SK-N-SH treated with all-trans-retinoic acid at 6 μM for 48 hours (cell line): ENCODE measurements around the gene LRP3.

ENCODE experiments used
- ATAC-seq: fragments of 200-7000 bp; cut with Tn5 transposase; 3 replicates; pipeline ENCODE4 v1.9.1; 2020; ENCODE audit warnings: mild to moderate bottlenecking, moderate library complexity
- ARNTL ChIP-seq: fragments of 450-650 bp; formaldehyde crosslinking; IDR thresholded peaks from 2 replicates; pipeline ENCODE4 v1.5.0; 2020; ENCODE audit warnings: low read depth, mild to moderate bottlenecking, moderate library complexity, borderline replicate concordance
- BACH2 ChIP-seq: fragments of 250-450 bp; sonication (Bioruptor Pico); IDR thresholded peaks from 2 replicates; pipeline ENCODE4 v1.9.0; 2021; ENCODE audit warnings: mild to moderate bottlenecking, borderline replicate concordance
- CSDC2 ChIP-seq: fragments of 250-450 bp; sonication (Bioruptor Pico); IDR thresholded peaks from 2 replicates; pipeline ENCODE4 v1.5.0; 2020; ENCODE audit warnings: mild to moderate bottlenecking, moderate library complexity
- ESRRG ChIP-seq: fragments of 250-450 bp; sonication (Bioruptor Pico); IDR thresholded peaks from 2 replicates; pipeline ENCODE4 v1.6.1; 2021; ENCODE audit warnings: mild to moderate bottlenecking
- GLIS3 ChIP-seq: fragments of 250-450 bp; sonication (Bioruptor Pico); IDR thresholded peaks from 2 replicates; pipeline ENCODE4 v1.5.0; 2020; ENCODE audit warnings: mild to moderate bottlenecking, moderate library complexity
- ISL1 ChIP-seq: fragments of 250-450 bp; sonication (Bioruptor Pico); IDR thresholded peaks from 2 replicates; pipeline ENCODE4 v2.1.2; 2022; ENCODE audit warnings: mild to moderate bottlenecking, moderate library complexity
- OSR1 ChIP-seq: fragments of 250-450 bp; sonication (Bioruptor Pico); IDR thresholded peaks from 2 replicates; pipeline ENCODE4 v1.8.0; 2022; ENCODE audit warnings: moderate library complexity, mild to moderate bottlenecking, inconsistent platforms
- PPARA ChIP-seq: fragments of 250-450 bp; sonication (Bioruptor Pico); IDR thresholded peaks from 2 replicates; pipeline ENCODE4 v1.5.0; 2020; ENCODE audit warnings: mild to moderate bottlenecking, borderline replicate concordance
- RARB ChIP-seq: fragments of 250-450 bp; sonication (Bioruptor Pico); IDR thresholded peaks from 2 replicates; pipeline ENCODE4 v1.8.0; 2021; ENCODE audit warnings: mild to moderate bottlenecking, moderate library complexity
- SNAI2 ChIP-seq: fragments of 250-450 bp; sonication (Bioruptor Pico); IDR thresholded peaks from 2 replicates; pipeline ENCODE4 v1.5.0; 2020; ENCODE audit warnings: mild to moderate bottlenecking, moderate library complexity
- TCF4 ChIP-seq: fragments of 250-450 bp; sonication (Bioruptor Pico); IDR thresholded peaks from 2 replicates; pipeline ENCODE4 v1.8.0; 2021; ENCODE audit warnings: mild to moderate bottlenecking, moderate library complexity, borderline replicate concordance
- TOX ChIP-seq: fragments of 250-450 bp; sonication (Bioruptor Pico); IDR thresholded peaks from 2 replicates; pipeline ENCODE4 v1.8.0; 2021; ENCODE audit warnings: mild to moderate bottlenecking, moderate library complexity, borderline replicate concordance
- ZC3H10 ChIP-seq: fragments of 250-450 bp; sonication (Bioruptor Pico); IDR thresholded peaks from 2 replicates; pipeline ENCODE4 v1.5.1; 2021; ENCODE audit warnings: mild to moderate bottlenecking, moderate library complexity
- ZFP3 ChIP-seq: fragments of 250-450 bp; sonication (Bioruptor Pico); IDR thresholded peaks from 2 replicates; pipeline ENCODE4 v1.5.0; 2020; ENCODE audit warnings: mild to moderate bottlenecking, moderate library complexity
- ZFP30 ChIP-seq: fragments of 450-650 bp; formaldehyde crosslinking; IDR thresholded peaks from 2 replicates; pipeline ENCODE4 v1.5.0; 2022; ENCODE audit warnings: mild to moderate bottlenecking, moderate library complexity
- ZNF565 ChIP-seq: fragments of 450-650 bp; formaldehyde crosslinking; conservative IDR thresholded peaks from 2 replicates; pipeline ENCODE4 v1.5.0; 2020; ENCODE audit warnings: low read depth, mild to moderate bottlenecking, moderate library complexity
- ZNF70 ChIP-seq: fragments of 450-650 bp; formaldehyde crosslinking; IDR thresholded peaks from 2 replicates; pipeline ENCODE4 v1.5.0; 2020; ENCODE audit warnings: mild to moderate bottlenecking, moderate library complexity
- ZNF8 ChIP-seq: fragments of 450-650 bp; formaldehyde crosslinking; IDR thresholded peaks from 2 replicates; pipeline ENCODE4 v1.5.0; 2020; ENCODE audit warnings: mild to moderate bottlenecking, moderate library complexity
- TF ChIP-seq, protein P1 (sequence below): fragments of 250-450 bp; sonication (Bioruptor Pico); IDR thresholded peaks from 2 replicates; pipeline ENCODE4 v1.5.1; 2021; ENCODE audit warnings: mild to moderate bottlenecking, moderate library complexity
- TF ChIP-seq, protein P2 (sequence below): fragments of 250-450 bp; sonication (Bioruptor Pico); IDR thresholded peaks from 2 replicates; pipeline ENCODE4 v1.5.0; 2020; ENCODE audit warnings: mild to moderate bottlenecking, moderate library complexity
- TF ChIP-seq, protein P3 (sequence below): fragments of 250-450 bp; sonication (Bioruptor Pico); IDR thresholded peaks from 2 replicates; pipeline ENCODE4 v1.8.0; 2021; ENCODE audit warnings: low read depth, mild to moderate bottlenecking, moderate library complexity, borderline replicate concordance
- TF ChIP-seq, protein P4 (sequence below): fragments of 250-450 bp; sonication (Bioruptor Pico); IDR thresholded peaks from 2 replicates; pipeline ENCODE4 v1.5.1; 2020; ENCODE audit warnings: low read depth, mild to moderate bottlenecking, moderate library complexity
- TF ChIP-seq, protein P5 (sequence below): fragments of 250-450 bp; sonication (Bioruptor Pico); IDR thresholded peaks from 2 replicates; pipeline ENCODE4 v1.8.0; 2020; ENCODE audit warnings: mild to moderate bottlenecking, moderate library complexity, borderline replicate concordance

The LRP3 gene

DNA sequence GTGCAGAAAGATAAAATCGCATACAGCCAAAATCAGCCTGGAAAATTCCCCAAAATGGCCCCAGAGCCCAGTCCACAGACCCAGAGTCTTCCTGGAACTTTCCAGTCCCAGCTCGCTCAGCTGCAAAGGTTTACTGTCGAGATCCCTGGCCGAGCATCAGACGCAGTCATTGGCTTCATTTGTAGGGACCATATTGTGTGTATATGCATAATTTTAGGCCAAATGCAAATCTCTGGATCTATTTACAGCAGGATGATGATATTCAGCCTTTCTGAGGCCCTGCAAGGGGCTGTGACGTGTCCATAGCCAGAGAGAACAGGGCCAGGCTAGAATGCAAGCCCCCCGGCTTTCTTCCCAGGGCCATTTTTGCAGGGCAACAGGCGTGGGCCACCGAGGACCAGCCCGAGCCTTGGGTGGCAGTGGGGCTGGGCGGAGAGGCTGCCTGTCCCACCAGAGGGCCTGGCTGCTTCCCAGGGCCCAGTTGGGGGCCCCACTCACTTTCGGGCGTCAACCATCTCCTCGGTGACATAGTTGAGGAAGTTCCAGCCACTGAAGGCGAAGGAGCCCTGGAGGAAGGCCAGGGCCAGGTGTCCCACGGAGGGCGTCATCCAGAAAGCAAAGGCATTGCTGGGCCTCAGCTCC, 17.8 kb downstream of the LRP3 start (continued):
- TF ChIP-seq, protein P1, sequence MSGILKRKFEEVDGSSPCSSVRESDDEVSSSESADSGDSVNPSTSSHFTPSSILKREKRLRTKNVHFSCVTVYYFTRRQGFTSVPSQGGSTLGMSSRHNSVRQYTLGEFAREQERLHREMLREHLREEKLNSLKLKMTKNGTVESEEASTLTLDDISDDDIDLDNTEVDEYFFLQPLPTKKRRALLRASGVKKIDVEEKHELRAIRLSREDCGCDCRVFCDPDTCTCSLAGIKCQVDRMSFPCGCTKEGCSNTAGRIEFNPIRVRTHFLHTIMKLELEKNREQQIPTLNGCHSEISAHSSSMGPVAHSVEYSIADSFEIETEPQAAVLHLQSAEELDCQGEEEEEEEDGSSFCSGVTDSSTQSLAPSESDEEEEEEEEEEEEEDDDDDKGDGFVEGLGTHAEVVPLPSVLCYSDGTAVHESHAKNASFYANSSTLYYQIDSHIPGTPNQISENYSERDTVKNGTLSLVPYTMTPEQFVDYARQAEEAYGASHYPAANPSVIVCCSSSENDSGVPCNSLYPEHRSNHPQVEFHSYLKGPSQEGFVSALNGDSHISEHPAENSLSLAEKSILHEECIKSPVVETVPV (CRISPR knock-in tag), result no peak
- no peak for TF ChIP-seq ISL1 (CRISPR knock-in tag)
- no peak for TF ChIP-seq ESRRG (CRISPR knock-in tag)
- TF ChIP-seq PPARA, result no peak
- no peak for TF ChIP-seq ZFP3
- TF ChIP-seq, protein P2, sequence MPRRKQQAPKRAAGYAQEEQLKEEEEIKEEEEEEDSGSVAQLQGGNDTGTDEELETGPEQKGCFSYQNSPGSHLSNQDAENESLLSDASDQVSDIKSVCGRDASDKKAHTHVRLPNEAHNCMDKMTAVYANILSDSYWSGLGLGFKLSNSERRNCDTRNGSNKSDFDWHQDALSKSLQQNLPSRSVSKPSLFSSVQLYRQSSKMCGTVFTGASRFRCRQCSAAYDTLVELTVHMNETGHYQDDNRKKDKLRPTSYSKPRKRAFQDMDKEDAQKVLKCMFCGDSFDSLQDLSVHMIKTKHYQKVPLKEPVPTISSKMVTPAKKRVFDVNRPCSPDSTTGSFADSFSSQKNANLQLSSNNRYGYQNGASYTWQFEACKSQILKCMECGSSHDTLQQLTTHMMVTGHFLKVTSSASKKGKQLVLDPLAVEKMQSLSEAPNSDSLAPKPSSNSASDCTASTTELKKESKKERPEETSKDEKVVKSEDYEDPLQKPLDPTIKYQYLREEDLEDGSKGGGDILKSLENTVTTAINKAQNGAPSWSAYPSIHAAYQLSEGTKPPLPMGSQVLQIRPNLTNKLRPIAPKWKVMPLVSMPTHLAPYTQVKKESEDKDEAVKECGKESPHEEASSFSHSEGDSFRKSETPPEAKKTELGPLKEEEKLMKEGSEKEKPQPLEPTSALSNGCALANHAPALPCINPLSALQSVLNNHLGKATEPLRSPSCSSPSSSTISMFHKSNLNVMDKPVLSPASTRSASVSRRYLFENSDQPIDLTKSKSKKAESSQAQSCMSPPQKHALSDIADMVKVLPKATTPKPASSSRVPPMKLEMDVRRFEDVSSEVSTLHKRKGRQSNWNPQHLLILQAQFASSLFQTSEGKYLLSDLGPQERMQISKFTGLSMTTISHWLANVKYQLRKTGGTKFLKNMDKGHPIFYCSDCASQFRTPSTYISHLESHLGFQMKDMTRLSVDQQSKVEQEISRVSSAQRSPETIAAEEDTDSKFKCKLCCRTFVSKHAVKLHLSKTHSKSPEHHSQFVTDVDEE (CRISPR knock-in tag), result no peak

DNA sequence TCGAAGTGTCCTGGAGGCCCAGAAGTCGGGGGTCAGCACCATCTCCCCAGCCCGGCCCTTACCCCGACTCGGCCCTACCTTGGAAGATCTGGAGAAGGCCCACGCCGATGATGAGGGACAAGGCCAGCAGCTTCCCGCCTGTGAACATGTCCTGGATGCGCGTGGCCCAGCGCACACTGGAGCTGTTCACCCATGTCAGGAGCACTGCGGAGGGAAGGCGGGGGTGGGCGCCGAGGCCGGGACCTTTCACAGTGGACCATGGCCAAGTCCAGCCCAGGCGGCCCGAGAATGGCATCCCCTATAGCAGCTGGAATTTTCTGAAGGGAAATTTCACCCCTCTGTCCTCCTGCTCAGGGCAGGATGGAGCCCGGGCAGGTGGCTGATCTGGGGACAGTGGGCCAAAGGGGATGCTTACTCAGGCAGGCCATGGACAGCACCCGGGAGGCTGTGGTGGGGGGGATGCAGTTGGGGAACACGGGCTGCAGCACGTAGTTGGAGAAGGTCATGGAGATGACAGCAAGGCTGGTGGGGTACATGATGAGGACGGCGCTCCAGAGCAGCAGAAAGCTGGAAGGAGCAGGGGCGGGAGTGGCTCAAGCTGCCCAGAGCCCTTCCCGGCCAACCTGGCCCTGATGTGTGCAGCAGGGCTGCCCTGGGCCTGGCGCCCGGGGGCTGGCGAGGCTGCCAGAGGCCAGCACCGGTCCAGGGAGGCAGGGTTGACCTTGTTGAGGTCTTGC, 18.5 kb downstream of the LRP3 start:
- no peak for ATAC-seq
- TF ChIP-seq ESRRG (CRISPR knock-in tag) (no peak), ZNF70 (CRISPR knock-in tag) (no peak), ZC3H10 (no peak), TCF4 (CRISPR knock-in tag) (no peak), ZNF565 (no peak), CSDC2 (CRISPR knock-in tag) (no peak), RARB (no peak), ZNF8 (CRISPR knock-in tag) (no peak), ISL1 (CRISPR knock-in tag) (no peak), TOX (CRISPR knock-in tag) (no peak), PPARA (no peak), OSR1 (CRISPR knock-in tag) (no peak), ZFP30 (no peak), SNAI2 (CRISPR knock-in tag) (no peak)
- TF ChIP-seq, protein P3, sequence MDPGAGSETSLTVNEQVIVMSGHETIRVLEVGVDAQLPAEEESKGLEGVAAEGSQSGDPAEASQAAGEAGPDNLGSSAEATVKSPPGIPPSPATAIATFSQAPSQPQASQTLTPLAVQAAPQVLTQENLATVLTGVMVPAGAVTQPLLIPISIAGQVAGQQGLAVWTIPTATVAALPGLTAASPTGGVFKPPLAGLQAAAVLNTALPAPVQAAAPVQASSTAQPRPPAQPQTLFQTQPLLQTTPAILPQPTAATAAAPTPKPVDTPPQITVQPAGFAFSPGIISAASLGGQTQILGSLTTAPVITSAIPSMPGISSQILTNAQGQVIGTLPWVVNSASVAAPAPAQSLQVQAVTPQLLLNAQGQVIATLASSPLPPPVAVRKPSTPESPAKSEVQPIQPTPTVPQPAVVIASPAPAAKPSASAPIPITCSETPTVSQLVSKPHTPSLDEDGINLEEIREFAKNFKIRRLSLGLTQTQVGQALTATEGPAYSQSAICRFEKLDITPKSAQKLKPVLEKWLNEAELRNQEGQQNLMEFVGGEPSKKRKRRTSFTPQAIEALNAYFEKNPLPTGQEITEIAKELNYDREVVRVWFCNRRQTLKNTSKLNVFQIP (CRISPR knock-in tag), result no peak
- TF ChIP-seq, protein P4, sequence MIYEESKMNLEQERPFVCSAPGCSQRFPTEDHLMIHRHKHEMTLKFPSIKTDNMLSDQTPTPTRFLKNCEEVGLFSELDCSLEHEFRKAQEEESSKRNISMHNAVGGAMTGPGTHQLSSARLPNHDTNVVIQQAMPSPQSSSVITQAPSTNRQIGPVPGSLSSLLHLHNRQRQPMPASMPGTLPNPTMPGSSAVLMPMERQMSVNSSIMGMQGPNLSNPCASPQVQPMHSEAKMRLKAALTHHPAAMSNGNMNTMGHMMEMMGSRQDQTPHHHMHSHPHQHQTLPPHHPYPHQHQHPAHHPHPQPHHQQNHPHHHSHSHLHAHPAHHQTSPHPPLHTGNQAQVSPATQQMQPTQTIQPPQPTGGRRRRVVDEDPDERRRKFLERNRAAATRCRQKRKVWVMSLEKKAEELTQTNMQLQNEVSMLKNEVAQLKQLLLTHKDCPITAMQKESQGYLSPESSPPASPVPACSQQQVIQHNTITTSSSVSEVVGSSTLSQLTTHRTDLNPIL (CRISPR knock-in tag), result no peak
- TF ChIP-seq, protein P2 (CRISPR knock-in tag), result no peak

DNA sequence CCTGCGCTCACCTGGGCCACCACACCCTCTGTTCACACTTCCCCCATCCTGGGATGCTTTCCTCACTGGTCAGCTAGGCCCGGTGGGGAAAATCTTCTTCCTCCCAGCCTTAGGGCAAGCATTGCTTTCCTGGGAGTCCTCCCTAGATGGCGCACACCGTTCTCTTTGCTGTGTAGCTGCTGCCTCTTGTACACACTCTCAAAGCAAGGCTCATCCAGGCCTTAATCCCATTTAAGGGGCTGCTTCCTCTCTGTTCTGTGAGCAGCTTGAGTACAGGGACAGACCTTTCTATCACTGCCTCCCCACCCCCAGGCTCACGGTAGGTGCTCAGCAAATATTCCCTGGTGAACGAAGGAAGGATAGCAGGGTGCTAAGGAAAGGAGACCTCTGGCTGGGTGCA, 20.5 kb downstream of the LRP3 start:
- TF ChIP-seq, protein P1 (CRISPR knock-in tag), result no peak
- TF ChIP-seq BACH2 (no peak), ARNTL (no peak), GLIS3 (CRISPR knock-in tag) (no peak), ZNF70 (CRISPR knock-in tag) (no peak), PPARA (no peak), ZNF8 (CRISPR knock-in tag) (no peak), ZFP30 (no peak), OSR1 (CRISPR knock-in tag) (no peak)
- TF ChIP-seq, protein P5, sequence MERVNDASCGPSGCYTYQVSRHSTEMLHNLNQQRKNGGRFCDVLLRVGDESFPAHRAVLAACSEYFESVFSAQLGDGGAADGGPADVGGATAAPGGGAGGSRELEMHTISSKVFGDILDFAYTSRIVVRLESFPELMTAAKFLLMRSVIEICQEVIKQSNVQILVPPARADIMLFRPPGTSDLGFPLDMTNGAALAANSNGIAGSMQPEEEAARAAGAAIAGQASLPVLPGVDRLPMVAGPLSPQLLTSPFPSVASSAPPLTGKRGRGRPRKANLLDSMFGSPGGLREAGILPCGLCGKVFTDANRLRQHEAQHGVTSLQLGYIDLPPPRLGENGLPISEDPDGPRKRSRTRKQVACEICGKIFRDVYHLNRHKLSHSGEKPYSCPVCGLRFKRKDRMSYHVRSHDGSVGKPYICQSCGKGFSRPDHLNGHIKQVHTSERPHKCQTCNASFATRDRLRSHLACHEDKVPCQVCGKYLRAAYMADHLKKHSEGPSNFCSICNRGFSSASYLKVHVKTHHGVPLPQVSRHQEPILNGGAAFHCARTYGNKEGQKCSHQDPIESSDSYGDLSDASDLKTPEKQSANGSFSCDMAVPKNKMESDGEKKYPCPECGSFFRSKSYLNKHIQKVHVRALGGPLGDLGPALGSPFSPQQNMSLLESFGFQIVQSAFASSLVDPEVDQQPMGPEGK, result no peak
- ATAC-seq, result peak; percentile 77
